H1 (cell line): ENCODE data around the gene APBA2.

Experiments
- CHD1 ChIP-seq: IDR thresholded peaks from 2 replicates; pipeline ENCODE4 v1.6.1; 2012; ENCODE audit warnings: low read depth, low read length, improper control_type of control experiment
- EZH2 ChIP-seq: fragments of 200-600 bp; sonication (generic); IDR thresholded peaks from 2 replicates; pipeline ENCODE4 v1.7.1; 2012; ENCODE audit warnings: low read depth, mild to moderate bottlenecking, moderate library complexity, low read length, inconsistent platforms; ENCODE audit not compliant: severe bottlenecking
- PHF8 ChIP-seq: fragments of 200-600 bp; sonication (generic); conservative IDR thresholded peaks from 2 replicates; pipeline ENCODE4 v1.7.1; 2012; ENCODE audit warnings: low read depth, mild to moderate bottlenecking, inconsistent platforms, low read length, moderate library complexity
- POLR2A ChIP-seq, 2 experiments: IDR thresholded peaks; 1 replicate in 1 of 2; 2 replicates in 1 of 2; pipeline ENCODE4 v1.6.1; 2011; ENCODE audit warnings: low read depth in 2 of 2, low read length in 2 of 2, mild to moderate bottlenecking in 2 of 2; ENCODE audit errors: control extremely low read depth in 1 of 2
- RAD21 ChIP-seq, 2 experiments: IDR thresholded peaks in 1 of 2; conservative IDR thresholded peaks in 1 of 2; 2 replicates each; pipeline ENCODE4 v1.6.1; 2011; ENCODE audit warnings: low read depth in 2 of 2, low read length in 2 of 2, improper control_type of control experiment in 1 of 2, inconsistent platforms in 1 of 2, mild to moderate bottlenecking in 1 of 2, moderate library complexity in 1 of 2
- SAP30 ChIP-seq: fragments of 300-600 bp; sonication (generic); IDR thresholded peaks from 2 replicates; pipeline ENCODE4 v1.7.1; 2012; ENCODE audit warnings: low read length, moderate library complexity, mild to moderate bottlenecking, inconsistent platforms; ENCODE audit not compliant: insufficient read depth, insufficient replicate concordance
- SP1 ChIP-seq: IDR thresholded peaks from 2 replicates; pipeline ENCODE4 v1.6.1; 2011; ENCODE audit warnings: low read depth, low read length
- TEAD4 ChIP-seq: IDR thresholded peaks from 2 replicates; pipeline ENCODE4 v1.6.1; 2012; ENCODE audit warnings: low read depth, low read length, inconsistent platforms, mixed read lengths
- YY1 ChIP-seq: IDR thresholded peaks from 2 replicates; pipeline ENCODE4 v1.6.1; 2011; ENCODE audit warnings: low read depth, mild to moderate bottlenecking, low read length
- TF ChIP-seq, protein P1 (sequence below): fragments of 300-600 bp; sonication (generic); IDR thresholded peaks from 2 replicates; pipeline ENCODE4 v1.7.1; 2012; ENCODE audit warnings: low read length, moderate library complexity, mild to moderate bottlenecking, inconsistent platforms; ENCODE audit not compliant: insufficient replicate concordance
- TF ChIP-seq, protein P2 (sequence below), 3 experiments: IDR thresholded peaks; 1 replicate in 2 of 3; 2 replicates in 1 of 3; pipeline versions ENCODE4 v1.5.1 to v1.6.1; 2011; ENCODE audit warnings: low read length in 3 of 3, mild to moderate bottlenecking in 3 of 3, inconsistent platforms in 2 of 3, low read depth in 1 of 3, moderate library complexity in 1 of 3; ENCODE audit not compliant: insufficient read depth in 1 of 3; ENCODE audit errors: control extremely low read depth in 1 of 3
- TF ChIP-seq, protein P3 (sequence below): IDR thresholded peaks from 2 replicates; pipeline ENCODE4 v1.6.1; 2012; ENCODE audit warnings: inconsistent platforms

DNA sequence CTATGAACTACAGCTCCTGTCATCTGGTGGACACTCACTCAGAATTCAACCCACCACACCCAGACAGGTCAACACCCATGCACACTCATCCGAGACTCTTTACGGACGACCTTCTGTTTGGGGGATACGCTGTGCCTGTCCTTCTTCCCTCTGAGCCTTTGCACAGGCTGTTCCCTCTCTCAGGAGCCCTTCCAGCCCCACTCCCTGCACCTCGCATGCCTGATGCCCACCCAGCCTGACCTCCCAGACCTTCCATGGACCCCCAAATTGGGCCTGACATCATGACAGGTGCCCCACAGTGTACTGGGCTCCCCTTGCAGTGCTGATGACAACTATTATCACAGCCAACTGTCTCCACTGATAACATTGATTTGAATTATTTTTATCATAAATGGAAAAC lies 248.0 kb downstream of the APBA2 start:
- no peak for TF ChIP-seq TEAD4
- TF ChIP-seq, protein P1, sequence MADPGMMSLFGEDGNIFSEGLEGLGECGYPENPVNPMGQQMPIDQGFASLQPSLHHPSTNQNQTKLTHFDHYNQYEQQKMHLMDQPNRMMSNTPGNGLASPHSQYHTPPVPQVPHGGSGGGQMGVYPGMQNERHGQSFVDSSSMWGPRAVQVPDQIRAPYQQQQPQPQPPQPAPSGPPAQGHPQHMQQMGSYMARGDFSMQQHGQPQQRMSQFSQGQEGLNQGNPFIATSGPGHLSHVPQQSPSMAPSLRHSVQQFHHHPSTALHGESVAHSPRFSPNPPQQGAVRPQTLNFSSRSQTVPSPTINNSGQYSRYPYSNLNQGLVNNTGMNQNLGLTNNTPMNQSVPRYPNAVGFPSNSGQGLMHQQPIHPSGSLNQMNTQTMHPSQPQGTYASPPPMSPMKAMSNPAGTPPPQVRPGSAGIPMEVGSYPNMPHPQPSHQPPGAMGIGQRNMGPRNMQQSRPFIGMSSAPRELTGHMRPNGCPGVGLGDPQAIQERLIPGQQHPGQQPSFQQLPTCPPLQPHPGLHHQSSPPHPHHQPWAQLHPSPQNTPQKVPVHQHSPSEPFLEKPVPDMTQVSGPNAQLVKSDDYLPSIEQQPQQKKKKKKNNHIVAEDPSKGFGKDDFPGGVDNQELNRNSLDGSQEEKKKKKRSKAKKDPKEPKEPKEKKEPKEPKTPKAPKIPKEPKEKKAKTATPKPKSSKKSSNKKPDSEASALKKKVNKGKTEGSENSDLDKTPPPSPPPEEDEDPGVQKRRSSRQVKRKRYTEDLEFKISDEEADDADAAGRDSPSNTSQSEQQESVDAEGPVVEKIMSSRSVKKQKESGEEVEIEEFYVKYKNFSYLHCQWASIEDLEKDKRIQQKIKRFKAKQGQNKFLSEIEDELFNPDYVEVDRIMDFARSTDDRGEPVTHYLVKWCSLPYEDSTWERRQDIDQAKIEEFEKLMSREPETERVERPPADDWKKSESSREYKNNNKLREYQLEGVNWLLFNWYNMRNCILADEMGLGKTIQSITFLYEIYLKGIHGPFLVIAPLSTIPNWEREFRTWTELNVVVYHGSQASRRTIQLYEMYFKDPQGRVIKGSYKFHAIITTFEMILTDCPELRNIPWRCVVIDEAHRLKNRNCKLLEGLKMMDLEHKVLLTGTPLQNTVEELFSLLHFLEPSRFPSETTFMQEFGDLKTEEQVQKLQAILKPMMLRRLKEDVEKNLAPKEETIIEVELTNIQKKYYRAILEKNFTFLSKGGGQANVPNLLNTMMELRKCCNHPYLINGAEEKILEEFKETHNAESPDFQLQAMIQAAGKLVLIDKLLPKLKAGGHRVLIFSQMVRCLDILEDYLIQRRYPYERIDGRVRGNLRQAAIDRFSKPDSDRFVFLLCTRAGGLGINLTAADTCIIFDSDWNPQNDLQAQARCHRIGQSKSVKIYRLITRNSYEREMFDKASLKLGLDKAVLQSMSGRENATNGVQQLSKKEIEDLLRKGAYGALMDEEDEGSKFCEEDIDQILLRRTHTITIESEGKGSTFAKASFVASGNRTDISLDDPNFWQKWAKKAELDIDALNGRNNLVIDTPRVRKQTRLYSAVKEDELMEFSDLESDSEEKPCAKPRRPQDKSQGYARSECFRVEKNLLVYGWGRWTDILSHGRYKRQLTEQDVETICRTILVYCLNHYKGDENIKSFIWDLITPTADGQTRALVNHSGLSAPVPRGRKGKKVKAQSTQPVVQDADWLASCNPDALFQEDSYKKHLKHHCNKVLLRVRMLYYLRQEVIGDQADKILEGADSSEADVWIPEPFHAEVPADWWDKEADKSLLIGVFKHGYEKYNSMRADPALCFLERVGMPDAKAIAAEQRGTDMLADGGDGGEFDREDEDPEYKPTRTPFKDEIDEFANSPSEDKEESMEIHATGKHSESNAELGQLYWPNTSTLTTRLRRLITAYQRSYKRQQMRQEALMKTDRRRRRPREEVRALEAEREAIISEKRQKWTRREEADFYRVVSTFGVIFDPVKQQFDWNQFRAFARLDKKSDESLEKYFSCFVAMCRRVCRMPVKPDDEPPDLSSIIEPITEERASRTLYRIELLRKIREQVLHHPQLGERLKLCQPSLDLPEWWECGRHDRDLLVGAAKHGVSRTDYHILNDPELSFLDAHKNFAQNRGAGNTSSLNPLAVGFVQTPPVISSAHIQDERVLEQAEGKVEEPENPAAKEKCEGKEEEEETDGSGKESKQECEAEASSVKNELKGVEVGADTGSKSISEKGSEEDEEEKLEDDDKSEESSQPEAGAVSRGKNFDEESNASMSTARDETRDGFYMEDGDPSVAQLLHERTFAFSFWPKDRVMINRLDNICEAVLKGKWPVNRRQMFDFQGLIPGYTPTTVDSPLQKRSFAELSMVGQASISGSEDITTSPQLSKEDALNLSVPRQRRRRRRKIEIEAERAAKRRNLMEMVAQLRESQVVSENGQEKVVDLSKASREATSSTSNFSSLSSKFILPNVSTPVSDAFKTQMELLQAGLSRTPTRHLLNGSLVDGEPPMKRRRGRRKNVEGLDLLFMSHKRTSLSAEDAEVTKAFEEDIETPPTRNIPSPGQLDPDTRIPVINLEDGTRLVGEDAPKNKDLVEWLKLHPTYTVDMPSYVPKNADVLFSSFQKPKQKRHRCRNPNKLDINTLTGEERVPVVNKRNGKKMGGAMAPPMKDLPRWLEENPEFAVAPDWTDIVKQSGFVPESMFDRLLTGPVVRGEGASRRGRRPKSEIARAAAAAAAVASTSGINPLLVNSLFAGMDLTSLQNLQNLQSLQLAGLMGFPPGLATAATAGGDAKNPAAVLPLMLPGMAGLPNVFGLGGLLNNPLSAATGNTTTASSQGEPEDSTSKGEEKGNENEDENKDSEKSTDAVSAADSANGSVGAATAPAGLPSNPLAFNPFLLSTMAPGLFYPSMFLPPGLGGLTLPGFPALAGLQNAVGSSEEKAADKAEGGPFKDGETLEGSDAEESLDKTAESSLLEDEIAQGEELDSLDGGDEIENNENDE = no peak
- no peak for TF ChIP-seq CHD1
- TF ChIP-seq YY1 = no peak
- TF ChIP-seq SP1 = no peak
- no peak for TF ChIP-seq RAD21 (IDR thresholded peaks at IDR 0.05 in 1 of 2, conservative IDR thresholded peaks at IDR 0.05 in 1 of 2; ENCODE audit: low read depth in 2 of 2, low read length in 2 of 2)
- TF ChIP-seq, protein P2, sequence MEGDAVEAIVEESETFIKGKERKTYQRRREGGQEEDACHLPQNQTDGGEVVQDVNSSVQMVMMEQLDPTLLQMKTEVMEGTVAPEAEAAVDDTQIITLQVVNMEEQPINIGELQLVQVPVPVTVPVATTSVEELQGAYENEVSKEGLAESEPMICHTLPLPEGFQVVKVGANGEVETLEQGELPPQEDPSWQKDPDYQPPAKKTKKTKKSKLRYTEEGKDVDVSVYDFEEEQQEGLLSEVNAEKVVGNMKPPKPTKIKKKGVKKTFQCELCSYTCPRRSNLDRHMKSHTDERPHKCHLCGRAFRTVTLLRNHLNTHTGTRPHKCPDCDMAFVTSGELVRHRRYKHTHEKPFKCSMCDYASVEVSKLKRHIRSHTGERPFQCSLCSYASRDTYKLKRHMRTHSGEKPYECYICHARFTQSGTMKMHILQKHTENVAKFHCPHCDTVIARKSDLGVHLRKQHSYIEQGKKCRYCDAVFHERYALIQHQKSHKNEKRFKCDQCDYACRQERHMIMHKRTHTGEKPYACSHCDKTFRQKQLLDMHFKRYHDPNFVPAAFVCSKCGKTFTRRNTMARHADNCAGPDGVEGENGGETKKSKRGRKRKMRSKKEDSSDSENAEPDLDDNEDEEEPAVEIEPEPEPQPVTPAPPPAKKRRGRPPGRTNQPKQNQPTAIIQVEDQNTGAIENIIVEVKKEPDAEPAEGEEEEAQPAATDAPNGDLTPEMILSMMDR (IDR thresholded peaks at IDR 0.05; ENCODE audit: control extremely low read depth in 1 of 3, insufficient read depth in 1 of 3, low read depth in 1 of 3, low read length in 3 of 3) = no peak
- TF ChIP-seq POLR2A (IDR thresholded peaks at IDR 0.05; ENCODE audit: control extremely low read depth in 1 of 2, low read depth in 2 of 2, low read length in 2 of 2) = no peak
- TF ChIP-seq PHF8 = no peak
- no peak for TF ChIP-seq SAP30
- TF ChIP-seq EZH2 = no peak
- TF ChIP-seq, protein P3, sequence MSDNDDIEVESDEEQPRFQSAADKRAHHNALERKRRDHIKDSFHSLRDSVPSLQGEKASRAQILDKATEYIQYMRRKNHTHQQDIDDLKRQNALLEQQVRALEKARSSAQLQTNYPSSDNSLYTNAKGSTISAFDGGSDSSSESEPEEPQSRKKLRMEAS = no peak
